MM.1S (cell line): ENCODE measurements around the gene OR2H1.

Source experiments
- EZH2 ChIP-seq: fragments of 300-600 bp; sonication (generic); optimal IDR thresholded peaks from 2 replicates; pipeline ENCODE3; 2017; ENCODE audit warnings: low read depth, mild to moderate bottlenecking, antibody characterized with exemption, low read length, mixed read lengths
- EZH2phosphoT487 ChIP-seq: fragments of 300-600 bp; sonication (generic); IDR thresholded peaks from 2 replicates; pipeline ENCODE4 v1.6.1; 2018; ENCODE audit warnings: antibody characterized with exemption, low read length
- TF ChIP-seq, protein P1 (sequence below): fragments of 300-600 bp; sonication (generic); IDR thresholded peaks from 2 replicates; pipeline ENCODE4 v1.5.1; 2016; ENCODE audit warnings: antibody characterized with exemption, low read length, mixed read lengths

DNA sequence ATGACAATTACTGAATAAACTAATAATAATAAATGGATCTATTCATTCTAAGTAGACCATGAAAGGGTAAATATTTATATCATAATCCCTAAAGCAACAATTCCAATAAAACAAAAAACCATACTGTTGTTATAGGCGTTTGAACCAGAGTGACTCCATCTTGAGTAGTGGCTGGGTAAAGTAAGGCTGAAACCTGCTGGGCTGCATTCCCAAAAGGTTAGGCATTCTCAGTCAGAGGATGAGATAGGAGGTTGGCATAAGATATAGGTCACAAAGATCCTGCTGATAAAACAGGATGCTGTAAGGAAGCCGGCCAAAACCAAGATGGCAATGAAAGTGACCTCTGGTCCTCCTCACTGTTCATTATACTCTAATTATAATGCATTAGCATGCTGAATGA is 8.3 kb downstream of the OR2H1 start:
- TF ChIP-seq, protein P1, sequence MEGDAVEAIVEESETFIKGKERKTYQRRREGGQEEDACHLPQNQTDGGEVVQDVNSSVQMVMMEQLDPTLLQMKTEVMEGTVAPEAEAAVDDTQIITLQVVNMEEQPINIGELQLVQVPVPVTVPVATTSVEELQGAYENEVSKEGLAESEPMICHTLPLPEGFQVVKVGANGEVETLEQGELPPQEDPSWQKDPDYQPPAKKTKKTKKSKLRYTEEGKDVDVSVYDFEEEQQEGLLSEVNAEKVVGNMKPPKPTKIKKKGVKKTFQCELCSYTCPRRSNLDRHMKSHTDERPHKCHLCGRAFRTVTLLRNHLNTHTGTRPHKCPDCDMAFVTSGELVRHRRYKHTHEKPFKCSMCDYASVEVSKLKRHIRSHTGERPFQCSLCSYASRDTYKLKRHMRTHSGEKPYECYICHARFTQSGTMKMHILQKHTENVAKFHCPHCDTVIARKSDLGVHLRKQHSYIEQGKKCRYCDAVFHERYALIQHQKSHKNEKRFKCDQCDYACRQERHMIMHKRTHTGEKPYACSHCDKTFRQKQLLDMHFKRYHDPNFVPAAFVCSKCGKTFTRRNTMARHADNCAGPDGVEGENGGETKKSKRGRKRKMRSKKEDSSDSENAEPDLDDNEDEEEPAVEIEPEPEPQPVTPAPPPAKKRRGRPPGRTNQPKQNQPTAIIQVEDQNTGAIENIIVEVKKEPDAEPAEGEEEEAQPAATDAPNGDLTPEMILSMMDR, result no peak
- no peak for TF ChIP-seq EZH2
- TF ChIP-seq EZH2phosphoT487, result no peak
